Heart left ventricle (tissue), 13 donors: ENCODE data around the gene OR5K4.

Source experiments
- POLR2A ChIP-seq, 2 donors: fragments of 450-650 bp; IDR thresholded peaks; one replicate each; pipeline ENCODE4 v1.6.1; 2017; ENCODE audit warnings: antibody characterized with exemption in 2 of 2, mild to moderate bottlenecking in 2 of 2, moderate library complexity in 2 of 2
- TF ChIP-seq, protein P1 (sequence below), 12 donors: fragments of 200-600 bp; sonication (generic) in 4 of 12; IDR thresholded peaks; one replicate each; pipeline versions ENCODE4 v1.5.0 to v1.8.0; 2018 to 2022; ENCODE audit warnings: antibody characterized with exemption in 12 of 12, mild to moderate bottlenecking in 5 of 12
- donor health status: ischemic (EF 13 %, LVEDD 7.1; RV severe dilation, severe dysfunction).
- donor health status: DM: no; HTN: yes; CAD: no.
- donor health status: DM: no; HTN: no; CAD: no.
- donor health status: ischemic (EF 25% LVEDD 6.9; RV normal size, moderate dysfunction).
- donor health status: ischemic (EF 25% LVEDD 5.7; RV mildly dilated, moderate dysfunction).
- donor health status: ischemic (EF 35%, LVEDD 5.7; RV mildly dilated, moderate dysfunction).
- donor health status: nonischemic (EF 11% LVEDD 7.7; RV severe dilation, severe dysfunction).
- donor health status: DM: yes; HTN: yes; CAD: no.
- donor health status: PGD.
- donor health status: ischemic (EF 29% LVEDD 5.4; RV normal size, mild dysfunction).
- donor health status: nonischemic (EF 23%, LVEDD 6.1; RV moderate dilation, normal function).

DNA sequence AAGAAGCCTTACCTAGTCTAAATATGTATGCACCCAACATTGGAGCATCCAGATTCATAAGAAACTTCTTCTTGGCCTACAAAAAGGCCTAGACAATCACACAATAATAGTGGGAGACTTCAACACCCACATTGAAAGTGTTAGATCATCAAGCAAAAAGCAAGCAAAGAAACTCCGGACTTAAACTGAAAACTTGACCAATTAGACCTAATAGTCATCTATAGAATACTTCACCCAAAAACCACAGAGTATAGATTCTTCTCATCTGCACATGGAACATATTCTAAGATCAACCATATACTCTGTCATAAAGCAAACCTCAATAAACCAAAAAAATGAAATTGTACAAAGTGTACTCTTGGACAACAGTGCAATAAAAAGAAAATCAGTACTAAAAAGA, 22.3 kb upstream of the OR5K4 start:
- TF ChIP-seq, protein P1, sequence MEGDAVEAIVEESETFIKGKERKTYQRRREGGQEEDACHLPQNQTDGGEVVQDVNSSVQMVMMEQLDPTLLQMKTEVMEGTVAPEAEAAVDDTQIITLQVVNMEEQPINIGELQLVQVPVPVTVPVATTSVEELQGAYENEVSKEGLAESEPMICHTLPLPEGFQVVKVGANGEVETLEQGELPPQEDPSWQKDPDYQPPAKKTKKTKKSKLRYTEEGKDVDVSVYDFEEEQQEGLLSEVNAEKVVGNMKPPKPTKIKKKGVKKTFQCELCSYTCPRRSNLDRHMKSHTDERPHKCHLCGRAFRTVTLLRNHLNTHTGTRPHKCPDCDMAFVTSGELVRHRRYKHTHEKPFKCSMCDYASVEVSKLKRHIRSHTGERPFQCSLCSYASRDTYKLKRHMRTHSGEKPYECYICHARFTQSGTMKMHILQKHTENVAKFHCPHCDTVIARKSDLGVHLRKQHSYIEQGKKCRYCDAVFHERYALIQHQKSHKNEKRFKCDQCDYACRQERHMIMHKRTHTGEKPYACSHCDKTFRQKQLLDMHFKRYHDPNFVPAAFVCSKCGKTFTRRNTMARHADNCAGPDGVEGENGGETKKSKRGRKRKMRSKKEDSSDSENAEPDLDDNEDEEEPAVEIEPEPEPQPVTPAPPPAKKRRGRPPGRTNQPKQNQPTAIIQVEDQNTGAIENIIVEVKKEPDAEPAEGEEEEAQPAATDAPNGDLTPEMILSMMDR (IDR thresholded peaks at IDR 0.05) = no peak
- no peak for TF ChIP-seq POLR2A (IDR thresholded peaks at IDR 0.05)
